Adrenal gland (tissue), 5 donors: ENCODE data around the gene CGA.

ENCODE experiments used
- POLR2A ChIP-seq, 2 donors: fragments of 450-650 bp; IDR thresholded peaks; one replicate each; pipeline ENCODE4 v1.6.1; 2017; ENCODE audit warnings: antibody characterized with exemption in 2 of 2, mild to moderate bottlenecking in 2 of 2, moderate library complexity in 1 of 2
- TF ChIP-seq, protein P1 (sequence below), 6 experiments: fragments of 450-650 bp in 4 of 6; fragments of 200-600 bp in 2 of 6; sonication (generic) in 1 of 6; IDR thresholded peaks; 1 replicate in 5 of 6; 2 replicates in 1 of 6; pipeline versions ENCODE4 v1.5.1 to v1.8.0; 2016 to 2021; ENCODE audit warnings: antibody characterized with exemption in 6 of 6, mild to moderate bottlenecking in 2 of 6, moderate library complexity in 1 of 6
- donor health status: DM: no; HTN: no; CAD: no.

DNA sequence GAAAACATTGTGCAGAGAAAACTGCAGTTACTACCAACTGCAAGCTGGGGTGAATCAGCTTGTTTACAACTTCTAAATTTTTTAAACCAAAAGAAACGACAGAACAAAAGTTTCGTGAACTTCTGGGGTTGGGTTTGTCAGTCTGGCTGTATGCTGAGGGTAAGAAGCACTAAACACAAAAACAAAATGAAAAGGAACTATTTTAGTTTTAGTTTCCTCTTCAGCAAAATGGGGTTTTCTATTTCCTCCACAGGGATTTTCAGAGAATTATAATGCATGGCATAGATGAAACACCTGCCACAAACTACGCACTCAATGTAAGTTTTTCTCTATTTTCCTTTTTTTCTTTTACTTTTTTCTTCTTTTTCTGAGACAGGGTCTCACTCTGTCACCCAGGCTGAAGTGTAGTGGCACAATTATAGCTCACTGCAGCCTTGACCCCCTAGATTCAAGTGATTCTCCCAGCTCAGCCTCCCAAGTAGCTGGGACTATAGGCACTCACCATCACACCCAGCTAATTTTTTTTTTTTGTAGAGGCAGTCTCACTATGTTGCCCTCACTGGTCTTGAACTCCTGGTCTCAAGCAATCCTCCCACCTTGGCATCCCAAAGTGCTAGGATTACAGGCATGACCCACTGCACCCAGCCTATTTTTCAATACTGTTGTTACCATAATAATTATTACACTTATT lies 40.6 kb downstream of the CGA start:
- no peak for TF ChIP-seq POLR2A (IDR thresholded peaks at IDR 0.05)
- TF ChIP-seq, protein P1, sequence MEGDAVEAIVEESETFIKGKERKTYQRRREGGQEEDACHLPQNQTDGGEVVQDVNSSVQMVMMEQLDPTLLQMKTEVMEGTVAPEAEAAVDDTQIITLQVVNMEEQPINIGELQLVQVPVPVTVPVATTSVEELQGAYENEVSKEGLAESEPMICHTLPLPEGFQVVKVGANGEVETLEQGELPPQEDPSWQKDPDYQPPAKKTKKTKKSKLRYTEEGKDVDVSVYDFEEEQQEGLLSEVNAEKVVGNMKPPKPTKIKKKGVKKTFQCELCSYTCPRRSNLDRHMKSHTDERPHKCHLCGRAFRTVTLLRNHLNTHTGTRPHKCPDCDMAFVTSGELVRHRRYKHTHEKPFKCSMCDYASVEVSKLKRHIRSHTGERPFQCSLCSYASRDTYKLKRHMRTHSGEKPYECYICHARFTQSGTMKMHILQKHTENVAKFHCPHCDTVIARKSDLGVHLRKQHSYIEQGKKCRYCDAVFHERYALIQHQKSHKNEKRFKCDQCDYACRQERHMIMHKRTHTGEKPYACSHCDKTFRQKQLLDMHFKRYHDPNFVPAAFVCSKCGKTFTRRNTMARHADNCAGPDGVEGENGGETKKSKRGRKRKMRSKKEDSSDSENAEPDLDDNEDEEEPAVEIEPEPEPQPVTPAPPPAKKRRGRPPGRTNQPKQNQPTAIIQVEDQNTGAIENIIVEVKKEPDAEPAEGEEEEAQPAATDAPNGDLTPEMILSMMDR (IDR thresholded peaks at IDR 0.05), result no peak
